ENCODE measurements around the gene STIM1.

STIM1 gene

GRCh38 chr11:3956038-3956437, 100.6 kb downstream of the STIM1 start:
- DNase-seq, result no peak

- no peak for DNase-seq
Observed at GRCh38 chr11:3956748-3957147, 101.3 kb downstream of the STIM1 start.

DNA sequence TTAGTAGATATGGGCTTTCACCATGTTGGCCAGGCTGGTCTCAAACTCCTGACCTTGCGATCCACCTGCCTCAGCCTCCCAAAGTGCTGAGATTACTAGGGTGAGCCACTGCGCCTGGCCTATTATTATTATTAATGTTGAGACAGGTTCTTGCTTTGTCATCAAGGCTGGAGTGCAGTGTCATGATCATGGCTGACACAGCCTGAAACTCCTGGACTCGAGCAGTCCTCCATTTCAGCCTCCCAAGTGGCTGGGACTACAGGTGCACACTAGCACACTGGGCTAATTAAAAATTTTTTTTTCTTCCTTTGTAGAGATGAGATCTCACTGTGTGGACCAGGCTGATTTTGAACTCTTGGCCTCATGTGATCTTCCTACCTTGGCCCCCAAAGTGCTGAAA, 102.0 kb downstream of the STIM1 start:
- no peak for DNase-seq

DNA sequence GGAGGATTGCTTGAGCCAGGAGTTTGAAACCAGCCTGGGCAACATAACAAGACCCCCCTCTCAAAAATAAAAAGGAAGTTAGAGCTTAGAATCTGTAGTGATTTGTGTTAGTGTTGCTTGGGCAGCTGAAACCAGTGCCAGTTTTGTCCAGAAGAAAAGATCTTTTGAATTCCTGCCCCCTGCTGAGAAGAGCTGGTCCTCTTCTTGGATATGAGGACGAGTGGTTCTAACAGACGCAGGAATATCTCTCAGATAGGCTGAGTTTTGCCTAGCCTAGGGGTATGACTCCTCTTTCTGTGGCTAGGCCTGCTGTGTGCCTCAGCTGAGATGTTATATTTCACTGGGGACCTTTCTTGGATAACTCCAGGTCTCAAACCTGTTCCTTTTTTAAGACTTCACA, 102.8 kb downstream of the STIM1 start:
- no peak for DNase-seq

DNA sequence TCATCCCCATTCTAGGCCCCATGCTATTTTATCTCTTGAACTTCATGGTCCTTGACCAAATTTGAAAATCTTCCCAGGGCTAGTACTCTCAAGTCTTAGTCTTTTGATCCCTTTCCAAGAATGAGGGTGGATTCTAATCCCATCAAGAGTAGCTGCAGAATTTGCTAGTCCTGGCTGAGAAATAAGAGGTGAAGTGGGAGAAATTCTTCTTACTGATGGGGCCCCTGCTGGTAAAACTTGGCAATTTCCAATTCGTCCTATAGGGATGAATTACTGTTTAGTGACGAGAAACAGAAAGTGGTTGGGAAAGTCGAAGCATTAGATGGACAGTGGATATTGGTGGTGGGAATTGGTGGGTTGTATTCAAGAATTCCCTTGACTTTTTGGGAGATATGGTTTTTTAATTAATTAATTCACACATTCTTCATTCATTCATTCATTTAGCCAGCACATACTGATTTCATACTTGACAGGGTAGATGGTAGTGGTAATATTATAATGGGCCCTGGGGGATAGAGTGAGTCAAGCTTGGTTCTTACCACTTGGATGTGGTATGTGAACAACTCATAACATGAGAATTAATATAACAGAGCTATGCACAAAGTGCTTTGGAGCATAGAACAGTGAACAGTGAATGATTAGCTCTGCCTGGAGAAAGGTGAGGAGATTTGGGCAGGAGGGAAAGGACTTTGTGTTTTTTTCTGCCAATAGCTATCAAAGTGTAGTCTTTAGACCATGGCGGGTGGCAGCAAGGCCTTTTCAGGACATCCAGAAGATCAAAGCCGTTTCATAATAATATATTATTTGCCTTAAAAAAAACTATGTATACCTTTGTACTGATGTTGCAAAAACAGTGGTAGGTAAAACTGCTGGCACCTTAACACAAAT, 103.8 kb downstream of the STIM1 start:
- DNase-seq, result no peak

- DNase-seq, result no peak
Observed at GRCh38 chr11:3959903-3960265, 104.4 kb downstream of the STIM1 start.

GRCh38 chr11:3962406-3962840, 107.0 kb downstream of the STIM1 start:
- DNase-seq, result no peak

GRCh38 chr11:3964056-3964455, 108.6 kb downstream of the STIM1 start:
- no peak for DNase-seq

DNA sequence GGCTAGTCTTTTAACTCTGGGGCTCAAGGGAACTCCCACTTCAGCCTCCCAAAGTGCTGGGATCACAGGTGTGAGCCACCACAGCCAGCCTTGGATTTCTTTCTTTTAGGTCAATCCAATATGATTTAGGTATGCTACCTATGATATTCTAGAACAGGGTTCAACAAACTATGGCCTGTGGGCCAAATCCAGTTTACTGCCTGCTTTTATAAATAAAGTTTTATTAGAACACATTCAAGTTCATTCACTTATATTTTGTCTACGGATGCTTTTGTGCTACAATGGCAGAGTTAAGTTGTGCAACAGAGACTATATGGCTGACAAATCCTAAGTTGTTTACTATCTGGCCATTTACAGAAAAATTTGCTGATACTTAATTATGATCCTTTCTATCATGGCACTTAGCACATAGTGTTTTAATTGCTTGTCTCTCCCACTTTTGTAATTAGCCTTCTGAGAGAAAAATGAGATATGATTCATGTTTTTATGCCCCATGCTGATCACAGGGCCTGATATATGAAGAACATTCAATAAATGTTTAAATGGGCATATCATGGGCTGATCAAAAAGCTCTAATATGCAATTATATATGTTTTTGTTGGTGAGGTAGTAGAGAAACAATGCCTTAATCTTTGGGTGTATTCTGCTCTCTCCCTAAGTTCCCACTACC, 109.6 kb downstream of the STIM1 start:
- no peak for DNase-seq

- DNase-seq, result no peak
Observed at GRCh38 chr11:3967695-3968094, 112.2 kb downstream of the STIM1 start.

- no peak for DNase-seq
Observed at GRCh38 chr11:3969200-3969599, 113.7 kb downstream of the STIM1 start.

DNA sequence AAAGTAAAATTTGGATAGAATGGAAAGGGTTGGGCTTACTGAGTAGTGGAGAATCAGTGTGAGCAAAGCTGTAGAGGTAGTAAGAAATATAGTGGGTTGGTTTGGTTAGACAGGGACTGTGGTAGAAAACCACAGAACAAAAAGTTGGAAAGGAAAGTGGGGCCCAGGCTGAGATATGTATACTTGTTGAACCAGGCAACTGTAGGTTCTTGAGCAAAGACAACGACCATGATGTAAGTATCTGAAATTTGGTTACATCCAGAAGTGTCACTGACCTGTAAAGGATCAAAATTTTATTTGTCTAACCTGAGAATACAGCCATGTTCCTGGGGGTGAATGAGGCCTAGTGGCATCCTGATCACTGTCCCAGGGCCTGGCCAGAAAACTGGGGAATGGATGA, 114.1 kb downstream of the STIM1 start:
- no peak for DNase-seq

- no peak for DNase-seq
Observed at GRCh38 chr11:3970108-3970507, 114.6 kb downstream of the STIM1 start.

GRCh38 chr11:3971756-3972404, 116.4 kb downstream of the STIM1 start:
- DNase-seq, result no peak

DNA sequence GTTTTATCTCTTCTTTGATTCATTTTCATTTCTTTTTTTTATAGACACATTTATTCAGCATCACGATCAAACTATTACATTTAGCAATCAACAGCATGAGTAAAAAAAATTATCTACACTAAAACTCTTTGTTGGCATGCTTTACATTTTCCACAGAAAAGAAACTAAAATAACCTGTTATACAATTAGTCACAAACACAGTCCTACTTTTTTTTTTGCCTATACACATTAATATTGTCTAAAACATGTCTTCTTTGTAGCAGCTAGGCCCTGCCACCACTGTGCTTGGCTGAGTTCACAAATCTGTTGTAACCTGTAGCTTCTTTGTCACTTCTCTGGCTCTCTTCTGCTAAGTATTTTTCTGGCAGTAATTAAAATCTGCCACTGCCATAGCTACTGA, 117.0 kb downstream of the STIM1 start:
- DNase-seq, result no peak

DNA sequence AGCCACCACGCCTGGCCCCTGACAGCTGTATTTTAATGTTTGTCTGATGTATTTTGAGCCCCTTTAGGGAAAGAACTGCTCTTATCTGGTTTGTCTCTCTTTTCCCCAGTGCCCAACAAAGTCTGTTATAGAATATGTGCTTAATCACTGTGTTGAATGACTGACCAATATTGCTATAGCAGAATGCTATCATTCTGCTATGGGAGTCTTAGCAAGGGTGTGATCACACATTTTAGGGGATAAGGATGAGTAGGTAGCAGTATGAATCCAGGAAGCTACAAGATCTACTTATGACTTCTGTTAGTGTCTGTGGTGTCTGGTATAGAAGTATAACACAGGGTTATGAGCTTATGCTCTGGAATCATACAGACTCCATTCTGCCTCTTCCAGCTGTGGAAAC, 121.6 kb downstream of the STIM1 start:
- no peak for DNase-seq

DNA sequence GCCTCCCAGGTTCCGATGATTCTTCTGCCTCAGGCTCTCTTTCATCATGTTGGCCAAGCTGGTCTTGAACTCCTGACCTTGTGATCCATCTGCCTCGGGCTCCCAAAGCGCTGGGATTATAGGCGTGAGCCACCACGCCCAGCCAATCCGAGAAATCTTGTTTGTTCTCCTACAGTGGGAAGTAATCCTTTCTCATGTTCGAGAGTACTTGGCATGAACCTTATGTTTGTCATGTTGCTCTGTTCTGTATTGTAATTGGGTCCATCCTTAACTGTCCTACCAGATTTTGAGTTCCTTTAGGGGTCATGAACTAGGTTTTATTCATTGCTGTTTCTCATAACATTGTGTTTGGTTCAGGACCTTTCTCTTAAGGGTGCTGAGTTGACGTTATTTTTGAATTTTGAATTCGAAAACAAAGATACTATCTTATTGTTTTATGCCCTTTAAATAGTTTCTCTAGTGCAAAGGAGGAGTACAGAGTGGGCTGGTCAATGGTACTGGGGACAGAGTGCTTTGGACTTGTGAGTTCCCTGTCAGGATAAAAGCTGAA, 125.7 kb downstream of the STIM1 start:
- DNase-seq, result no peak

GRCh38 chr11:3982431-3982830, 127.0 kb downstream of the STIM1 start:
- no peak for DNase-seq

DNA sequence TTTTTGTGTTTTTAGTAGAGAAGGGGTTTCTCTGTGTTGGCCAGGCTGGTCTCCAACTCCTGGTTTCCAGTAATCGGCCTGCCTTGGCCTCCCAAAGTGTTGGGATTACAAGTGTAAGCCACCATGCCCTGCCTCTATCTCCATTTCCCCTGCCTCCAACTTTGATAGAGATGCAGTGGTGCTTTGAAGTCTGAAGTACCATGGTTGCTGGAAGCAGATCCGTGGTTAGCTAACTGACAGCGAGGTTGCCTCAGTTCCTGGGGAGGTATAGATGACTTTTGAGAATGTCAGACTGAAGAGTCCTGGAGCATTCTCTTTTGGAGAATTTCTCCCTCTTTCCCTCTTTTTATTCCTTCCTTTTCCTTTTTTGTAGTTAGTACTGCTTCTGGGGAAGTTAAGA, 127.6 kb downstream of the STIM1 start:
- DNase-seq, result no peak

DNA sequence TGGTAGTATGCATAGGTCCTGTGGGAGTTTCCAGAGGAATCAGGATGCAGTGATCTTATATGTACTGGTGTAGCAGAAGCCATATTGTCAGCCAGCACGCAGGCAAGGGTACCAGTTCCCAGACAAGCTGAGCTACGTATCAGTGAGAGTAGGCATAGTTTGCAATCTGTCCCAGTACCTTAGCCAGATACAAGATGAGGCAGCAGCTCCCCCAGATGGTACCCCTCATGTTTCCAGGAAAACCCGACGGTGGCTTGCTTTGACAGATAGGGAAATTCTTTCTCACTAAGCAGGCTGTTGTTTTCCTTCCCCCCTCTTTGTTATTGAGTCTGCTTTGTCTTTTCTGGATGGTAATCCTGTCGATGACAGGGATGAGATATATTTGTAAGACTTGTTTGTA, 129.4 kb downstream of the STIM1 start:
- DNase-seq, result no peak

GRCh38 chr11:3985631-3986030, 130.2 kb downstream of the STIM1 start:
- no peak for DNase-seq

GRCh38 chr11:3986301-3986700, 130.8 kb downstream of the STIM1 start:
- no peak for DNase-seq

DNA sequence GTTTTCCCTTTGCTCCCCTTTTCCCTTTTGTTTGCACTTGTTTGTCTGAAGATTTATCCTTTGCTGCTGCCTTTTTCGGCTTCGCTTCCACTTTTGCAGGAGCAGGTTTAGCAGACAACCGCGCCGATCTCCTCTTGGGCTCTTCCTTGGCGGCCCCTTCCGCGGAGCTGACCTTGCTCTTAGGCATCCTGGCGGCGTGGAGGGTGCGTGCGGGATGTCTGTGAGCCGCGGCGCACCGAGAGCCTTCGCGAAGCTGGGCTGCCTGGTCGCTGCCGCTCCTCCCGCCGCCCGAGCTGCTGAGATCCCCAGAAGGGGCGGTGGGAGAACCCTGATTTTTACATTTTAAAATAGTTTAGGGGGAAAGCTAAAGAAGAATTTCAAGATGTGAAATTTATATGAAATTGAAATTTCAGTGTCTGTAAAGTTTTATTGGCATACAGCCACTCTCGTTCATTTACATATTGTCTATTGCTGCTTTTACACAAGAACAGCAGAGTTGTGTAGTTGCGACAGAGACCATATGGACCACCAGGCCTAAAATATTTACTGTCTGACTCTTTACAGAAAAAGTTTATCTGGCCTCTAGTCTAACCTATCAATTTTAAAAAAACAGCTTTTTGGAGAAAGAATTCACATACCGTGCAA, 133.9 kb downstream of the STIM1 start:
- DNase-seq, result no peak

Measured in SHP77 (cell line).